AG09309 (cell line): ENCODE data around the gene GAS2.

Experiments used
- DNase-seq: peaks from one replicate; pipeline ENCODE4 v3.0.0-alpha.2; 2010; ENCODE audit warnings: low read depth
- H3K4me3 ChIP-seq: 2 replicates; pipeline ENCODE4 v1.5.1; 2011; ENCODE audit warnings: mild to moderate bottlenecking, low read depth, low read length, moderate library complexity; ENCODE audit not compliant: control insufficient read depth
- CTCF ChIP-seq: IDR thresholded peaks from 2 replicates; pipeline ENCODE4 v1.5.1; 2011; ENCODE audit warnings: mild to moderate bottlenecking, low read depth, low read length, inconsistent platforms; ENCODE audit not compliant: insufficient read depth, control insufficient read depth; ENCODE audit errors: missing control alignments

The GAS2 gene

DNA sequence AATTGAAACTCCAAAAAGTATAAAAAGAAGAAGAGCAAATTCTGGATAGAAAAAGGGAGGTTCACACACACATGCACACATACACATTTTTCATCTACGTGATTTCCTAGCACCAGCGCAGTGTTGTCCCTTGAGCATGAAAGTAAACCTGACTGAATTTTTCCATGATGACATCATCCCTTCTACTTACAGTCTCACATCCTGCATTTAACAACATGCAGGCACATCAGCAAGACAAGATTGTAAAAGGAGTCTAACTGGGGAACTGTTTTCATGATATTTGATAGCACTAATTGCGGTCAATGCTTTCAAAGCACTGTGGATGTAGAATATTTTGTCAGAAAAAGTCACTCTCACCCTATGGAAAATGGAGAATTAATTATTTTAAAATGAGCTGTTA, 36.6 kb downstream of the GAS2 start:
- no peak overlapping the region for H3K4me3 ChIP-seq
- no peak for DNase-seq
- no peak for TF ChIP-seq CTCF

- TF ChIP-seq CTCF: no peak
- DNase-seq: no peak
- no peak overlapping the region for H3K4me3 ChIP-seq
Observed at GRCh38 chr11:22703591-22703990, 37.2 kb downstream of the GAS2 start.

- DNase-seq: no peak
- TF ChIP-seq CTCF: no peak
- no peak overlapping the region for H3K4me3 ChIP-seq
Observed at GRCh38 chr11:22707119-22707899, 40.9 kb downstream of the GAS2 start.

GRCh38 chr11:22711071-22711770, 44.8 kb downstream of the GAS2 start:
- no peak for TF ChIP-seq CTCF
- H3K4me3 ChIP-seq: no peak overlapping the region
- DNase-seq: no peak

- no peak for TF ChIP-seq CTCF
- H3K4me3 ChIP-seq: no peak overlapping the region
- no peak for DNase-seq
Observed at GRCh38 chr11:22711880-22712279, 45.5 kb downstream of the GAS2 start.

GRCh38 chr11:22713336-22713735, 46.9 kb downstream of the GAS2 start:
- no peak overlapping the region for H3K4me3 ChIP-seq
- TF ChIP-seq CTCF: no peak
- DNase-seq: no peak
